IMR-90 (cell line): ENCODE measurements around the gene TULP4.

Source experiments
- CTCF ChIP-seq: conservative IDR thresholded peaks from 2 replicates; pipeline ENCODE4 v1.5.1; 2012; ENCODE audit warnings: mild to moderate bottlenecking, low read depth, low read length, improper control_type of control experiment
- MAFK ChIP-seq: IDR thresholded peaks from 2 replicates; pipeline ENCODE4 v1.6.1; 2012; ENCODE audit warnings: low read depth, low read length, improper control_type of control experiment
- MXI1 ChIP-seq: IDR thresholded peaks from 2 replicates; pipeline ENCODE4 v1.6.1; 2012; ENCODE audit warnings: low read depth, mild to moderate bottlenecking, low read length, moderate library complexity, borderline replicate concordance
- POLR2A ChIP-seq: IDR thresholded peaks from 2 replicates; pipeline ENCODE4 v1.6.1; 2012; ENCODE audit warnings: mild to moderate bottlenecking, low read depth, low read length
- RAD21 ChIP-seq: IDR thresholded peaks from 2 replicates; pipeline ENCODE4 v1.6.1; 2012; ENCODE audit warnings: low read length, improper control_type of control experiment
- RFX5 ChIP-seq: IDR thresholded peaks from 2 replicates; pipeline ENCODE4 v1.8.0; 2012; ENCODE audit warnings: low read depth, mild to moderate bottlenecking, low read length, moderate library complexity

- TF ChIP-seq CTCF (no peak), RAD21 (no peak), MXI1 (no peak), RFX5 (no peak), POLR2A (no peak), MAFK (no peak)
Measured at GRCh38 chr6:158330016-158330415, 17.8 kb downstream of the TULP4 start.
